Neural progenitor cell (in vitro differentiated cells): Measurements from ENCODE around the gene RHOBTB3. TPM values are rescaled to one million over a fixed set of nuclear protein-coding genes. Genes with fewer than 3 reads are reported as not detected.

Experiments used
- DNase-seq: peaks from one replicate; pipeline ENCODE4 v3.0.0-alpha.2; 2016; ENCODE audit warnings: low spot score
- H2AFZ ChIP-seq: fragments of 200-600 bp; sonication (generic); replicated peaks from 2 replicates; pipeline ENCODE4 v1.6.1; 2016; ENCODE audit warnings: antibody characterized with exemption
- H3F3A ChIP-seq: fragments of 200-600 bp; sonication (generic); 2 replicates; pipeline ENCODE4 v1.6.1; 2016; ENCODE audit warnings: antibody characterized with exemption, low read depth
- H3K27ac ChIP-seq: fragments of 200-600 bp; sonication (generic); 2 replicates; pipeline ENCODE4 v1.5.1; 2016; ENCODE audit warnings: mild to moderate bottlenecking
- H3K27me3 ChIP-seq: fragments of 200-600 bp; sonication (generic); 2 replicates; pipeline ENCODE4 v1.6.1; 2016; ENCODE audit warnings: mild to moderate bottlenecking, moderate library complexity
- H3K36me3 ChIP-seq: fragments of 200-600 bp; sonication (generic); 2 replicates; pipeline ENCODE4 v1.5.1; 2016
- H3K4me1 ChIP-seq: fragments of 200-600 bp; sonication (generic); 2 replicates; pipeline ENCODE4 v1.6.1; 2016; ENCODE audit warnings: mixed run types
- H3K4me2 ChIP-seq: fragments of 200-600 bp; sonication (generic); 2 replicates; pipeline ENCODE4 v1.6.1; 2016
- H3K4me3 ChIP-seq: fragments of 200-600 bp; sonication (generic); 2 replicates; pipeline ENCODE4 v1.5.1; 2016
- H3K79me2 ChIP-seq: fragments of 200-600 bp; sonication (generic); 2 replicates; pipeline ENCODE4 v1.6.1; 2016; ENCODE audit warnings: low read depth
- H3K9ac ChIP-seq: fragments of 200-600 bp; sonication (generic); 2 replicates; pipeline ENCODE4 v1.6.1; 2016
- H3K9me3 ChIP-seq: fragments of 200-600 bp; sonication (generic); 2 replicates; pipeline ENCODE4 v1.5.1; 2016; ENCODE audit warnings: low read depth
- H4K20me1 ChIP-seq: fragments of 200-600 bp; sonication (generic); 2 replicates; pipeline ENCODE4 v1.6.1; 2016; ENCODE audit warnings: low read depth
- H3K27ac Mint-ChIP-seq: 3 replicates; pipeline ENCODE4 v1.8.0; 2021; ENCODE audit warnings: mixed read lengths
- H3K27me3 Mint-ChIP-seq: 2 replicates; pipeline ENCODE4 v1.8.0; 2022; ENCODE audit warnings: low read depth, mild to moderate bottlenecking, inconsistent platforms, moderate library complexity, mixed read lengths; ENCODE audit not compliant: insufficient read depth
- H3K36me3 Mint-ChIP-seq: 3 replicates; pipeline ENCODE4 v1.8.0; 2021; ENCODE audit warnings: mixed read lengths
- H3K4me1 Mint-ChIP-seq: 3 replicates; pipeline ENCODE4 v1.8.0; 2021; ENCODE audit warnings: mixed read lengths
- H3K4me3 Mint-ChIP-seq: 3 replicates; pipeline ENCODE4 v1.8.0; 2021; ENCODE audit warnings: mild to moderate bottlenecking, moderate library complexity, mixed read lengths
- H3K9me3 Mint-ChIP-seq: 3 replicates; pipeline ENCODE4 v1.8.0; 2020; ENCODE audit warnings: mixed read lengths
- CTCF ChIP-seq: fragments of 200-600 bp; sonication (generic); IDR thresholded peaks from 2 replicates; pipeline ENCODE4 v1.5.1; 2017; ENCODE audit warnings: antibody characterized with exemption, mild to moderate bottlenecking
- EZH2 ChIP-seq: fragments of 200-600 bp; sonication (generic); IDR thresholded peaks from 2 replicates; pipeline ENCODE4 v1.6.1; 2017; ENCODE audit warnings: antibody characterized with exemption, mild to moderate bottlenecking, moderate library complexity
- EZH2phosphoT487 ChIP-seq: fragments of 200-600 bp; sonication (generic); IDR thresholded peaks from 2 replicates; pipeline ENCODE4 v1.6.1; 2017; ENCODE audit warnings: antibody characterized with exemption
- total RNA-seq: library from RNA; depleted of rRNA; stranded (reverse); fragments of >200 nt; gene quantifications from 2 replicates; pipeline ENCODE4 v1.2.3, GENCODE V29; 2015; ENCODE audit warnings: low replicate concordance

Gene RHOBTB3
- total RNA-seq, 1 donor from 2014 or later = 3.6 TPM

DNA sequence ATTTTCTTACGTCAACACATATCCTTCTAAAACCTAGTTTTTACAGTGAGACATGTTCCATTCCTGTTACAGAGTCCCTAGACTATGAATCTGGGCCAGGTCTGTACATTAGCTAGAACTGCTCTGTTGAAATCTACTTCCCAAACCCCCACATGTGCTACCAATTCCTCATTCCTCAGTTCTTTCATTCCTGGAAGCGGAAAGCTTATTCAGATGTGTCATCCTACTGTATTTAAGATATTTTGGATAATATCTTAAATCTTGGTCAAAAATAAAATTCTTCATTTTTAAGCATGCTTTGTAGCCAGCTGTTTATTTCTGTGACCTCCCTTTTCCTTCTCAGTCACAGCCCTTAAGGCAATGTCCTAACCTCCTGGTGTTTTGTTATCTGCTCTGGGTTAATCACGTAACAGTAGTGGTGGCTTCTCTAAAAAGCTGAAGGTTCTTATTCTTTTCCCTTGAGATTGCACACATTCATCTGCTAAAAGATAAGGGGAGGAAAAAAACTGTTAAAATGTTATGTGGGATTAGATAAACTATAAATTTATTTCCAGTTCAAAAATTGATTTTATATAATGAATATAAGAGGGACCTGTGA lies 55.8 kb downstream of the RHOBTB3 start:
- Histone ChIP-seq H3K27me3 (no peaks in the 10 kb centered on the region), H4K20me1 (no peaks in the 10 kb centered on the region), H2AFZ (no peak overlapping the region), H3K9me3 (no peaks in the 10 kb centered on the region), H3K4me1 (peaks cover 4% of the 10 kb centered on the region), H3K4me2 (no peak overlapping the region), H3K79me2 (no peaks in the 10 kb centered on the region), H3F3A (no peaks in the 10 kb centered on the region), H3K36me3 (no peaks in the 10 kb centered on the region), H3K9ac (no peak overlapping the region), H3K4me3 (no peak overlapping the region), H3K27ac (no peak overlapping the region)
- DNase-seq = no peak
- no peaks in the 10 kb centered on the region for H3K4me1 Mint-ChIP-seq
- no peak overlapping the region for H3K4me3 Mint-ChIP-seq
- H3K27me3 Mint-ChIP-seq = peaks cover 3% of the 10 kb centered on the region
- TF ChIP-seq CTCF = no peak
- TF ChIP-seq EZH2phosphoT487 = no peak
- TF ChIP-seq EZH2 = no peak
- H3K27ac Mint-ChIP-seq = no peak overlapping the region
- no peaks in the 10 kb centered on the region for H3K9me3 Mint-ChIP-seq
- H3K36me3 Mint-ChIP-seq = peaks cover 29% of the 10 kb centered on the region

- Mint-ChIP-seq H3K4me1 (no peaks in the 10 kb centered on the region), H3K27me3 (no peaks in the 10 kb centered on the region), H3K4me3 (no peak overlapping the region), H3K36me3 (peaks cover 25% of the 10 kb centered on the region), H3K9me3 (no peaks in the 10 kb centered on the region), H3K27ac (no peak overlapping the region)
- TF ChIP-seq EZH2phosphoT487 = no peak
- no peak for TF ChIP-seq EZH2
- TF ChIP-seq CTCF = no peak
- Histone ChIP-seq H3K27me3 (no peaks in the 10 kb centered on the region), H3F3A (no peaks in the 10 kb centered on the region), H4K20me1 (no peaks in the 10 kb centered on the region), H3K4me3 (no peak overlapping the region), H3K79me2 (no peaks in the 10 kb centered on the region), H3K36me3 (no peaks in the 10 kb centered on the region), H3K9ac (no peak overlapping the region), H2AFZ (no peak overlapping the region), H3K4me1 (peaks cover 4% of the 10 kb centered on the region), H3K9me3 (no peaks in the 10 kb centered on the region), H3K27ac (no peak overlapping the region), H3K4me2 (no peak overlapping the region)
- no peak for DNase-seq
Observed at GRCh38 chr5:95788493-95788892, 57.4 kb downstream of the RHOBTB3 start.

DNA sequence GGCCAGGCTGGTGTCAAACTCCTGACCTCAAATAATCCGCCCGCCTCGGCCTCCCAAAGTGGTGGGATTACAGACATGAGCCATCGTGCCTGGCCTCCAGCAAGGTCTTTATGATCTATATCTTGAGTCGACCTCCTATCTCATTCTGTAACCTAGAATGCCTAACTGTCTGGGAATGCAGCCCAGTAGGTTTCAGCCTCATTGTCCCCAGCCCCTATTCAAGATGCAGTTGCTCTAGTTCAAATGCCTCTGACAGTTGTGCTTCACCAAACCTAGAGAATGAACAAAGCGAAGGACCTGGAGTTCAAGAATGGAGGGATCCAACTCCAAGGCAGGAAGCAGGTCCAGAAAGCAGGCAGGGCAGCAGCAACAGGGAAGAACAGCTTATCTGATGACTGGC lies 60.6 kb downstream of the RHOBTB3 start:
- no peaks in the 10 kb centered on the region for H3K36me3 ChIP-seq
- peak overlapping the region; percentile 46 for H3K27ac Mint-ChIP-seq

More for the DNA sequence above, 60.6 kb downstream of the RHOBTB3 start:
- Histone ChIP-seq H3K79me2 (no peaks in the 10 kb centered on the region), H3K4me1 (peaks cover 4% of the 10 kb centered on the region), H2AFZ (no peak overlapping the region), H3K27ac (no peak overlapping the region), H3K27me3 (no peaks in the 10 kb centered on the region), H3K4me2 (no peak overlapping the region), H3K4me3 (no peak overlapping the region), H4K20me1 (no peaks in the 10 kb centered on the region), H3K9me3 (no peaks in the 10 kb centered on the region), H3F3A (no peaks in the 10 kb centered on the region), H3K9ac (no peak overlapping the region)
- Mint-ChIP-seq H3K36me3 (peaks cover 9% of the 10 kb centered on the region), H3K4me1 (no peaks in the 10 kb centered on the region), H3K27me3 (no peaks in the 10 kb centered on the region), H3K9me3 (no peaks in the 10 kb centered on the region), H3K4me3 (no peak overlapping the region)
- TF ChIP-seq EZH2 = no peak
- TF ChIP-seq CTCF = no peak
- no peak for TF ChIP-seq EZH2phosphoT487
- DNase-seq = no peak
